ENCODE results near the gene PNPLA5. TPM values are rescaled to one million over a fixed set of nuclear protein-coding genes. Genes with fewer than 3 reads are reported as not detected.
"Not testable (repeated sequence)": the region's sequence is repeated elsewhere in the genome, so short reads cannot be mapped to it uniquely, and the experiment has no call there.

PNPLA5 gene
- total RNA-seq, 3 donors from 2014 or later (not counting 1 experiment from before 2014, with no cell fraction given), result not detected

DNA sequence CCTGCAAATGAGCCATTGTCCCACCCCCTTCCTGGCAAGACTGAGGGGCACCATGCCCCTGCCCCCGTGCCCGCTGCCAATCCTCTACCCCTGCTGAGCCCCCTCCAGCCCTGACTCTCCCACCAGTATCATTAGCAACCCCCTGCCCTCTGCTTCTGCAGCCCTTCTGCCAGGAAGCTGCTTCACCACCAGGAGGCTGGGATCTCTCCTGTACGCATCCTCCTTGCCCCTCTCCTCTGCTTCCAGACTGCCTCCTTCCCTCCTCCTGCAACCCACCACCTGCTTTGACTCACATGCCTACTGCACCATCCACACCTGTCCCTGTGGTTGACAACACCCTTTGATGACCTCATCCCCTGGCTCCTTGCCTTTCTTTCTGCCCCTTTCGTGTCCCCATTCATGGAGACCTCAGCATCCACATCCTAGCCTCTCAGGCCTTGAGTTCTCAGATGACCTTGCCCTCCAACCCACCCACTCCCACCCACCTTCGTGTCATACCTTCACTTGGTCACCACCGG is 18.4 kb upstream of the PNPLA5 start:
- no peak overlapping the region for H3K4me3 Mint-ChIP-seq
- H3K27me3 Mint-ChIP-seq (ENCODE audit: low read depth in 2 of 2), result peaks cover 12 to 27% of the 10 kb centered on the region in 2 donors
- TF ChIP-seq, protein P1, sequence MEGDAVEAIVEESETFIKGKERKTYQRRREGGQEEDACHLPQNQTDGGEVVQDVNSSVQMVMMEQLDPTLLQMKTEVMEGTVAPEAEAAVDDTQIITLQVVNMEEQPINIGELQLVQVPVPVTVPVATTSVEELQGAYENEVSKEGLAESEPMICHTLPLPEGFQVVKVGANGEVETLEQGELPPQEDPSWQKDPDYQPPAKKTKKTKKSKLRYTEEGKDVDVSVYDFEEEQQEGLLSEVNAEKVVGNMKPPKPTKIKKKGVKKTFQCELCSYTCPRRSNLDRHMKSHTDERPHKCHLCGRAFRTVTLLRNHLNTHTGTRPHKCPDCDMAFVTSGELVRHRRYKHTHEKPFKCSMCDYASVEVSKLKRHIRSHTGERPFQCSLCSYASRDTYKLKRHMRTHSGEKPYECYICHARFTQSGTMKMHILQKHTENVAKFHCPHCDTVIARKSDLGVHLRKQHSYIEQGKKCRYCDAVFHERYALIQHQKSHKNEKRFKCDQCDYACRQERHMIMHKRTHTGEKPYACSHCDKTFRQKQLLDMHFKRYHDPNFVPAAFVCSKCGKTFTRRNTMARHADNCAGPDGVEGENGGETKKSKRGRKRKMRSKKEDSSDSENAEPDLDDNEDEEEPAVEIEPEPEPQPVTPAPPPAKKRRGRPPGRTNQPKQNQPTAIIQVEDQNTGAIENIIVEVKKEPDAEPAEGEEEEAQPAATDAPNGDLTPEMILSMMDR (IDR thresholded peaks at IDR 0.05), result no peak
- H3K4me1 ChIP-seq (ENCODE audit: control insufficient read depth, insufficient read depth, low read length), result no peaks in the 10 kb centered on the region
- no peak overlapping the region for H3K4me3 ChIP-seq (ENCODE audit: low read length)
- H3K27me3 ChIP-seq (ENCODE audit: control insufficient read depth, insufficient read depth, low read length), result no peaks in the 10 kb centered on the region
- no peaks in the 10 kb centered on the region for H3K36me3 ChIP-seq (ENCODE audit: control insufficient read depth, insufficient read depth, low read length)
- no peaks in the 10 kb centered on the region for H3K36me3 Mint-ChIP-seq
- no peaks in the 10 kb centered on the region for H3K9me3 Mint-ChIP-seq
- no peaks in the 10 kb centered on the region for H3K4me1 Mint-ChIP-seq
- ATAC-seq (no peak), DNase-seq (no peak)
- no peak overlapping the region for H3K27ac Mint-ChIP-seq
- H3K27ac ChIP-seq (ENCODE audit: low read length), result no peak overlapping the region
- no peaks in the 10 kb centered on the region for H3K9me3 ChIP-seq (ENCODE audit: control insufficient read depth, insufficient read depth, low read length)
- intact Hi-C loops (cut with micrococcal nuclease), result no loop called here
- WGBS (ENCODE audit: insufficient coverage), result 73% methylated on average over 6 of the region's 6 CpGs

- H3K36me3 ChIP-seq (ENCODE audit: control insufficient read depth, insufficient read depth, low read length), result no peaks in the 10 kb centered on the region
- no peaks in the 10 kb centered on the region for H3K4me1 ChIP-seq (ENCODE audit: control insufficient read depth, insufficient read depth, low read length)
- H3K9me3 ChIP-seq (ENCODE audit: control insufficient read depth, insufficient read depth, low read length), result no peaks in the 10 kb centered on the region
- Mint-ChIP-seq H3K27ac (no peak overlapping the region), H3K27me3 (ENCODE audit: low read depth in 2 of 2) (peaks cover 12 to 27% of the 10 kb centered on the region in 2 donors), H3K36me3 (no peaks in the 10 kb centered on the region), H3K9me3 (no peaks in the 10 kb centered on the region), H3K4me3 (no peak overlapping the region), H3K4me1 (no peaks in the 10 kb centered on the region)
- no peak overlapping the region for H3K4me3 ChIP-seq (ENCODE audit: low read length)
- WGBS (ENCODE audit: insufficient coverage), result 75% methylated on average over 1 of the region's 1 CpG
- H3K27ac ChIP-seq (ENCODE audit: low read length), result no peak overlapping the region
- no peaks in the 10 kb centered on the region for H3K27me3 ChIP-seq (ENCODE audit: control insufficient read depth, insufficient read depth, low read length)
- TF ChIP-seq, protein P1 (IDR thresholded peaks at IDR 0.05), result no peak
- DNase-seq (no peak), ATAC-seq (no peak)
- intact Hi-C loops (cut with micrococcal nuclease), result no loop called here
Measured at GRCh38 chr22:43909708-43910107, 17.9 kb upstream of the PNPLA5 start.

GRCh38 chr22:43905681-43906080 is 13.9 kb upstream of the PNPLA5 start:
- no peak for DNase-seq
- H3K4me3 Mint-ChIP-seq, result no peak overlapping the region
- H3K27me3 Mint-ChIP-seq (ENCODE audit: low read depth in 2 of 2), result peaks cover 0 to 17% of the 10 kb centered on the region in 2 donors
- TF ChIP-seq, protein P1 (IDR thresholded peaks at IDR 0.05), result no peak
- intact Hi-C loops (cut with micrococcal nuclease), result no loop called here
- peaks cover 0 to 5% of the 10 kb centered on the region in 2 donors for H3K4me1 Mint-ChIP-seq
- no peak overlapping the region for H3K27ac Mint-ChIP-seq
- H3K27me3 ChIP-seq (ENCODE audit: control insufficient read depth, insufficient read depth, low read length), result no peaks in the 10 kb centered on the region
- no peak overlapping the region for H3K27ac ChIP-seq (ENCODE audit: low read length)
- no peak for ATAC-seq
- no peaks in the 10 kb centered on the region for H3K9me3 Mint-ChIP-seq
- H3K36me3 ChIP-seq (ENCODE audit: control insufficient read depth, insufficient read depth, low read length), result no peaks in the 10 kb centered on the region
- no peaks in the 10 kb centered on the region for H3K9me3 ChIP-seq (ENCODE audit: control insufficient read depth, insufficient read depth, low read length)
- H3K36me3 Mint-ChIP-seq, result no peaks in the 10 kb centered on the region
- no peaks in the 10 kb centered on the region for H3K4me1 ChIP-seq (ENCODE audit: control insufficient read depth, insufficient read depth, low read length)
- 72% methylated on average over 7 of the region's 7 CpGs for WGBS (ENCODE audit: insufficient coverage)
- H3K4me3 ChIP-seq (ENCODE audit: low read length), result no peak overlapping the region

GRCh38 chr22:43904412-43904811 is 12.6 kb upstream of the PNPLA5 start:
- H3K36me3 Mint-ChIP-seq; intact Hi-C loops (cut with micrococcal nuclease); H3K4me3 Mint-ChIP-seq; H3K27me3 Mint-ChIP-seq (ENCODE audit: low read depth in 2 of 2); H3K9me3 Mint-ChIP-seq; H3K36me3 ChIP-seq (ENCODE audit: control insufficient read depth, insufficient read depth, low read length); H3K9me3 ChIP-seq (ENCODE audit: control insufficient read depth, insufficient read depth, low read length); H3K4me1 Mint-ChIP-seq; H3K27ac ChIP-seq (ENCODE audit: low read length); H3K4me3 ChIP-seq (ENCODE audit: low read length); H3K4me1 ChIP-seq (ENCODE audit: control insufficient read depth, insufficient read depth, low read length); ATAC-seq; H3K27me3 ChIP-seq (ENCODE audit: control insufficient read depth, insufficient read depth, low read length); H3K27ac Mint-ChIP-seq: not testable (repeated sequence)
- DNase-seq, result peak in 1 of 2 donors; percentile 37
- 87% methylated on average over 4 of the region's 12 CpGs for WGBS (ENCODE audit: insufficient coverage)
- TF ChIP-seq, protein P1 (IDR thresholded peaks at IDR 0.05), result peak; percentile 26

DNA sequence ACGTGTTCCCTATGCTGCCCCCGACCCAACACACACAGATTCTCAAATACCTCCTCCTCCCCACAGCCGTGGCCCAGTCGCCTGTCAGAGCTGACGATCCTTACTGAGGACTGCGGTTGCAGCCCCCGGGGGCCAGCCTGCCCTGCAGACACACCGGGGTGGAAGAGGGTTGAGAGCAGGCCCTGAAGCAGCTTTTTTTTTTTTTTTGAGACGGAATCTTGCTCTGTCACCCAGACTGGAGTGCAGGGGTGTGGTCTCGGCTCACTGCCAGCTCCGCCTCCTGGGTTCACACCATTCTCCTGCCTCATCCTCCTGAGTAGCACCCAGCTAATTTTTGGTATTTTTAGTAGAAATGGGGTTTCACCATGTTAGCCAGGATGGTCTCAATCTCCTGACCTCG is 11.2 kb upstream of the PNPLA5 start:
- H3K9me3 Mint-ChIP-seq; H3K27me3 ChIP-seq (ENCODE audit: control insufficient read depth, insufficient read depth, low read length); H3K36me3 ChIP-seq (ENCODE audit: control insufficient read depth, insufficient read depth, low read length); intact Hi-C loops (cut with micrococcal nuclease); H3K27ac ChIP-seq (ENCODE audit: low read length); H3K4me1 Mint-ChIP-seq; ATAC-seq; H3K4me1 ChIP-seq (ENCODE audit: control insufficient read depth, insufficient read depth, low read length); DNase-seq; H3K27ac Mint-ChIP-seq; H3K36me3 Mint-ChIP-seq; H3K4me3 ChIP-seq (ENCODE audit: low read length); H3K9me3 ChIP-seq (ENCODE audit: control insufficient read depth, insufficient read depth, low read length): not testable (repeated sequence)
- peak overlapping the region; percentile 35 for H3K4me3 Mint-ChIP-seq
- WGBS (ENCODE audit: insufficient coverage), result 79% methylated on average over 12 of the region's 12 CpGs
- peaks cover 0 to 10% of the 10 kb centered on the region in 2 donors for H3K27me3 Mint-ChIP-seq (ENCODE audit: low read depth in 2 of 2)
